AG08396 (cell line): ENCODE data around the gene NOTCH1.

Source experiments
- DNase-seq: peaks from one replicate; pipeline ENCODE4 v3.0.0; 2012; ENCODE audit warnings: low spot score, mixed read lengths

Gene NOTCH1

GRCh38 chr9:136484153-136485048 lies 61.4 kb downstream of the NOTCH1 start:
- no peak for DNase-seq

GRCh38 chr9:136483589-136484152 lies 62.2 kb downstream of the NOTCH1 start:
- peak; percentile 99 for DNase-seq

DNA sequence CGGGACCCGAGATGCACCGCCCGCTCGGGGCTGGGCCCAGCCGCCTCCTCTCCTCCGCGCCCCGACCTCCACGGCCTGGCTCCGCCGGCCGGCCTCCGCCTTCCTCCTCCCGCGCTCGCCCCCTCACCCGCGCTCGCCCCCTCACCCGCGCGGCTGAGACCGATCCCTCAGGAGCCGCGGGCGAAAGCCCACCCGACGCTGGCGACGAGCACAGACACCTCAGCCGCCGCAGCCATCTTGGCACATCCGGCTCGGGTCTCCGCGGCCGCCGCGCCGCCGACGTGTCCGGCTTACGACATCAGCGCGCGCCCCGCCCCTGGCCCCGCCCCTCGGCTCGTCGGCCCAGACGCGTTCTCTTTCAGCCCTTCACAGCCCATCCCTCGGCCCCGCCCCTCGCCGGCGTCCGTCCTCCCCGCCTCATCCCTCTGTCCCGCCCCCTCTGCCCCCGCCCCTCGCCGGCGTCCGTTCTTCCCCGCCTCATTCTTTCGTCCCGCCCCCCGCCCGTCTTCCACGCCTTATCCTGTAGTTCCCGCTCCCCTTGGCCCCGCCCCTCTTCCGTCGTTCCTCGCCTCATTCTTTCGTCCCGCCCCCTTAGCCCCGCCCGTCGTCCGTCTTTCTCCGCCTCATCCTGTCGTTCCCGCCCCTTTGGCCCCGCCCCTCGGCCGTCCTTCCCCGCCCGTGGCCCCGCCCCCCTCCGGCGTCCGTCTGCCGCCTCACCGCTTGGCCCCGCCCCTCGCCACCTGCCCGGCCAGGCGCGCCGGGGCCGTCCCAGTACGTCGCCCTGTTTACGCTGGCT lies 62.9 kb downstream of the NOTCH1 start, which contains the start of gene SEC16A:
TSS of gene SEC16A (minus strand) at position 248 of the 796 bp plus-strand sequence. CDS start 5,425 bp downstream, outside the sequence.
- peak; percentile 98 for DNase-seq

GRCh38 chr9:136482046-136482792 lies 63.6 kb downstream of the NOTCH1 start:
- DNase-seq: peak; percentile 55

GRCh38 chr9:136481558-136481957 lies 64.3 kb downstream of the NOTCH1 start:
- DNase-seq: no peak

DNA sequence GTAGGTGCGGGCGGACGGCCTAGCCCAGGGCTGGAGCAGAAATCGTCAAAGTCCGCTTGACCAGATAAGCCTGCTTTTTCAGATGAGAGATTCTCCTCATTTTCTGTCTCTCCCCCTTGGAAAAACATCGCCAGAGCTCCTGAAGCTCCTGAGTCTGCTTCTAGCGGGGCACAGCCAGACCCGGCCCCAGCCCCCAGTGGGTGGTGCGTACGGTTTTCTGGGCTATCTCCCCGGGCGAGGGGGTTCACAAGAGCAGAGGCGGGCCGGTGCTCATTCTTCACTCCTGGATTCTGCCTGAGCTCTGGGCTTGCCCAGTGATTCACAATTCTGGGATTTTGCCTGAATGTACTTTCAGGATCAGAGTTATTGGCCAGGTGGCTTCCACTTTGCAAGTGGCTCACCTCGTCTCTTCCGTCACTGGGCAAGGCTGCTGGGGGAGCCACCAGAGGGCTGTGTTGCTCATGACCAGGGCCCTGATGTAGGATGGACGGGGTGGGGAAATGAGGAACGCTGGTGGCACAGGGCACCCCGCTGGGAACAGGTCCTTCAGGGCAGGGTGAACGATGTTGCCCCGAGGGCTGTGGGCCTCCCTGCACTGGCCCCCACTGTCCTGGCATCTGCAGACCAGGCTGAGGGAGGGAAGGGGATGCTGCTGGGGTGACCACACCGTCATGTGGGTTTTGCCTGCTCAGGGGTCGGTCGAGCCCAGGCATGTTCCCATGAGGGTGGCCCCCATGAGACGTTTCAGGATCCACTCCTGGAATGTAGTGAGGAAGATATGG lies 69.3 kb downstream of the NOTCH1 start:
- DNase-seq: no peak

GRCh38 chr9:136474974-136475865 lies 70.6 kb downstream of the NOTCH1 start:
- DNase-seq: no peak

DNA sequence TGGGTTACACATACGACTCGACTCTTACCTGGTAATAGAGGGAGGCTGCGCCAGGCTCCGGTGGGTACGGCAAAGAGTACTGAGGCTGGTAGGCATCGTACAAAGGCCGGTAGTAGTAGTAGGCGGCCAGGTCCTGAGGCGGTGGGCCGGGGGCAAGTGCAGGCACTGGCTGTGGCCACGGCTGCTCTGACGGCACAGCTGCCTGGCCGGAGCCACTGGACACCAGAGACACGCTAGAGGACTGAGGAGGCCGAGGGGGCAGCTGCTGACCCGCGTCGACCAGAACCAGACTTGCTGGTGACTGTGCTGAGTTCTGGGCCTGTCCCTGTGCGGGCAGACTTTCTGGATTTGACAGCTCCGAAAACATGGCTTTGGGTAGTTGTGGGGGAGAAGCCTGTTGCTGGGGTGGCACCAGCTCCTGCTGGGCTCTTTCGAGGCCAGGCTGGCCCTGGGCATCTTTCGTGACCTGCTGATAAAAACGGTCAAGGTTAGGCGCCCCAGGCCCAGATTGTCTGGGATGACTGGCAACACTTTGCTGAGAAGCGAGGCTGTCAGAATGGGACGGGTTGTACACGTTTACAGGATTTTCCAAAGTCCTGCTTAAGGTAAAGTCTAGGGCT lies 71.7 kb downstream of the NOTCH1 start:
- DNase-seq: no peak

DNA sequence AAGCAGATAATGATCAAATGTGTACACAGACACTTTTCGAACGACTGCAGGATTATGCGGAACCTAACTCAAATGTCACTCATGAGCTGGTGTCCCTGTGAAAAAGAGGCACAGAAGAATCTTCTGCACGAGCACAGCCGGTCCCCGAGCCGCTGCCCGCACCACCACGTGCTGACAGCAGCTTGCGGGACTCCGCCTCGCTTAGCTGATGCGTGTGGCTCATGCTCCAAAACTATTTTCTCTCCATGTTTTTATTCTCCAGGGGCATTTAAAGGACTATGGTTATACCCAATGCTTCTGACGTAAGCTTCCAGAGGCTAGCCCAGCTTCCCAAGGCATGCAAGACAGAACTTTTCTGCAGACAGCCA lies 72.5 kb downstream of the NOTCH1 start:
- DNase-seq: no peak

- DNase-seq: no peak
Observed at GRCh38 chr9:136472640-136473353, 73.1 kb downstream of the NOTCH1 start.

GRCh38 chr9:136471802-136472487 lies 73.9 kb downstream of the NOTCH1 start:
- DNase-seq: no peak

- no peak for DNase-seq
Observed at GRCh38 chr9:136470792-136471469, 74.9 kb downstream of the NOTCH1 start.

DNA sequence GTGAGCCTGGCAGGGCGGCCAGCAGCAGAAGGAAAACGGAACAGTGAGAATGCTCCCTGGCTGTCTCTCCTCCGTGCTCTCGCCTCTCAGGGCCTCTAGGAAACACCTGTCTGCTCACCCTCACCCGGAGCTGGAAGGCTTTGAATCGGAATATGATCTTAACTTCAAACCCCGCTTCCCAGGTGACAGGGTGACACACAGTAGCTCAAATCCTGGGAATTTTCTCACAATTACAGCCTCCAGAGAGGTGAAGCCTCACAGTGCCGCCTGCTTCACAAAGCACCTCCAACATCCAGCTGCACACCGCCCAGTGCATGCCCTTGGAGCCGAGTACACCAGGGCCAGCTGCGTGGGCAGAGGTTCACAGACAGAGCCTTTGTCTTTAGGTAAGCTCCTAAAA lies 75.5 kb downstream of the NOTCH1 start:
- DNase-seq: no peak

GRCh38 chr9:136467766-136468165 lies 78.1 kb downstream of the NOTCH1 start:
- DNase-seq: no peak

- no peak for DNase-seq
Observed at GRCh38 chr9:136466155-136466541, 79.7 kb downstream of the NOTCH1 start.

DNA sequence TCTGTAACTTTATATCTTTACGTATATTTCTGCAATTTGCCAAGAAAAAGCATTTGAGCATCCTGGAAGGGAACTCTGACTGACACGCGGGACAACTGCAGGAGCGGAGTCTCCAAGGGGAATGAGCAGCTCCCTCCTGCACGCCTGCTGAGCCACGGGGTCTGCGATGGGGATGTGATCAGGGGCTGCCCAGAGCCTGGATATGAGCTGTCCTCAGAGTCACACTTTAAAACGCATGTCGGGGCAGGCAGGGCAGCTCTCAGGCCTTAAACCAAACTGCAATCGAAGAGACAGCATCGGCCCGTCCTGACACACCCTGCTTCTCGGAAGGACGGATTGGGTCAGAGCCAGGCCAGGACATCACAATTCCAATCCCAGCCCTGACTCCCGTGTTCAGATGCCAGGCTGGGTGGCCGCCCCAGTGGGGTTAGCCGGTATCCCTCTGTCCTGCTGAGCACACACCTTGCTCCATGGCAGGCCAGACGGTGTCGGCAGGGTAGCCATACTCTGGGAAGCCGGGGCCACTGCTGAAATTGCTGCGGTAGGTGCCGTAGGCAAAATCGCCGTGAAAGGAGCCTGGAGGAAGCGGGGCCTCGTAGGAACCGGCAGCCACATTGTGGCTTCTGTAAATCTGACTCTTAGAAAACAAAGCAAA lies 80.2 kb downstream of the NOTCH1 start:
- no peak for DNase-seq

- DNase-seq: no peak
Observed at GRCh38 chr9:136464241-136464640, 81.6 kb downstream of the NOTCH1 start.
